ENCODE results near the gene PCDHGB5.
A peak's percentile ranks its signal among the peaks of the same experiment; 100 is the strongest.
"Not testable (repeated sequence)": the region's sequence is repeated elsewhere in the genome, so short reads cannot be mapped to it uniquely, and the experiment has no call there.

Gene PCDHGB5

GRCh38 chr5:141375444-141376155, 22.1 kb upstream of the PCDHGB5 start:
- not testable (repeated sequence) for DNase-seq (ENCODE audit: low read depth in 2 of 2)

GRCh38 chr5:141382469-141383294, 15.1 kb upstream of the PCDHGB5 start, which contains the start of gene PCDHGA7:
Gene PCDHGA7 (plus strand): TSS chr5:141382742. CDS start chr5:141382900, 158 bp downstream.
- no peak for DNase-seq (ENCODE audit: low read depth in 2 of 2)

GRCh38 chr5:141383345-141383744, 14.4 kb upstream of the PCDHGB5 start:
- DNase-seq (ENCODE audit: low read depth in 2 of 2) = no peak

- no peak for DNase-seq (ENCODE audit: low read depth in 2 of 2)
These were observed 13.1 kb upstream of the PCDHGB5 start for GRCh38 chr5:141384471-141385267.

GRCh38 chr5:141387557-141388311, 10.0 kb upstream of the PCDHGB5 start, which contains the start of gene PCDHGB4:
Gene PCDHGB4 (plus strand): TSS chr5:141387698. CDS start chr5:141387885, 187 bp downstream.
- DNase-seq (ENCODE audit: low read depth in 2 of 2) = not testable (repeated sequence)

GRCh38 chr5:141388661-141389060, 9.1 kb upstream of the PCDHGB5 start:
- DNase-seq (ENCODE audit: low read depth in 2 of 2) = no peak

- DNase-seq (ENCODE audit: low read depth in 2 of 2) = no peak
These were observed 8.3 kb upstream of the PCDHGB5 start for GRCh38 chr5:141389153-141390042.

GRCh38 chr5:141392429-141393198, 5.1 kb upstream of the PCDHGB5 start, which contains the start of gene PCDHGA8:
Gene PCDHGA8 (plus strand): TSS chr5:141392633. CDS start chr5:141392814, 181 bp downstream.
- no peak for DNase-seq (ENCODE audit: low read depth in 2 of 2)

GRCh38 chr5:141393267-141393666, 4.5 kb upstream of the PCDHGB5 start:
- DNase-seq (ENCODE audit: low read depth in 2 of 2) = no peak

- not testable (repeated sequence) for DNase-seq (ENCODE audit: low read depth in 2 of 2)
These were observed 3.2 kb upstream of the PCDHGB5 start for GRCh38 chr5:141394401-141395187.

GRCh38 chr5:141398608-141399007, 861 bp downstream of the PCDHGB5 start:
- no peak for DNase-seq (ENCODE audit: low read depth in 2 of 2)

- no peak for DNase-seq (ENCODE audit: low read depth in 2 of 2)
These were observed 2.0 kb downstream of the PCDHGB5 start for GRCh38 chr5:141399555-141400258.

- no peak for DNase-seq (ENCODE audit: low read depth in 2 of 2)
These were observed 5.0 kb downstream of the PCDHGB5 start, which contains the start of gene PCDHGA9 for GRCh38 chr5:141402553-141403243. Gene PCDHGA9 (plus strand): TSS chr5:141402778. CDS start chr5:141402953, 175 bp downstream.

GRCh38 chr5:141403387-141403786, 5.6 kb downstream of the PCDHGB5 start:
- DNase-seq (ENCODE audit: low read depth in 2 of 2) = no peak

- DNase-seq (ENCODE audit: low read depth in 2 of 2) = peak in 1 of 2 donors; percentile 12
These were observed 10.2 kb downstream of the PCDHGB5 start, which contains the start of gene PCDHGB6 for GRCh38 chr5:141407790-141408505. Gene PCDHGB6 (plus strand): TSS chr5:141408021. CDS start chr5:141408203, 182 bp downstream.

Data from stimulated activated CD4-positive, alpha-beta T cell treated with anti-CD3 and anti-CD28 coated beads, Interleukin-4, amount 100 ng/mL, for 48 hours (primary cell).